ENCODE data around the gene STX10. TPM values are rescaled to one million over a fixed set of nuclear protein-coding genes. Genes with fewer than 3 reads are reported as not detected.
"Not testable (repeated sequence)": the region's sequence is repeated elsewhere in the genome, so short reads cannot be mapped to it uniquely, and the experiment has no call there.

STX10 gene
- total RNA-seq, 1 experiment from 2014 or later, result 19.3 TPM

- H3K36me3 ChIP-seq (ENCODE audit: control insufficient read depth, insufficient read depth, low read length); POLR2A ChIA-PET; H3K27me3 Mint-ChIP-seq (ENCODE audit: insufficient read depth, unreplicated experiment); H3K4me3 ChIP-seq (ENCODE audit: low read depth, low read length); CTCF ChIA-PET; H3K9me3 ChIP-seq; H3K27me3 ChIP-seq (replicated peaks; ENCODE audit: control insufficient read depth, insufficient read depth, low read length); H3K4me1 ChIP-seq; H3K4me1 Mint-ChIP-seq (ENCODE audit: low read depth, unreplicated experiment); DNase-seq; BruUV-seq (replicated peaks); H3K9me3 Mint-ChIP-seq (ENCODE audit: unreplicated experiment); intact Hi-C loops (cut with micrococcal nuclease; ENCODE audit: unreplicated experiment); H3K4me3 Mint-ChIP-seq (ENCODE audit: unreplicated experiment); H3K27ac Mint-ChIP-seq (ENCODE audit: unreplicated experiment); H3K36me3 Mint-ChIP-seq (ENCODE audit: insufficient read depth, unreplicated experiment): not testable (repeated sequence)
Observed at GRCh38 chr19:13184926-13185325, 34.8 kb upstream of the STX10 start.

GRCh38 chr19:13181747-13182388 lies 31.7 kb upstream of the STX10 start:
- intact Hi-C loops (cut with micrococcal nuclease; ENCODE audit: unreplicated experiment), result no loop called here
- no peak overlapping the region for H3K27ac Mint-ChIP-seq (ENCODE audit: unreplicated experiment)

GRCh38 chr19:13178291-13178690 lies 28.1 kb upstream of the STX10 start:
- H3K27ac Mint-ChIP-seq (ENCODE audit: unreplicated experiment); H3K4me1 Mint-ChIP-seq (ENCODE audit: low read depth, unreplicated experiment); H3K27me3 Mint-ChIP-seq (ENCODE audit: insufficient read depth, unreplicated experiment); H3K4me3 ChIP-seq (ENCODE audit: low read depth, low read length); DNase-seq; CTCF ChIA-PET; H3K9me3 ChIP-seq; POLR2A ChIA-PET; intact Hi-C loops (cut with micrococcal nuclease; ENCODE audit: unreplicated experiment); H3K27me3 ChIP-seq (replicated peaks; ENCODE audit: control insufficient read depth, insufficient read depth, low read length); H3K36me3 ChIP-seq (ENCODE audit: control insufficient read depth, insufficient read depth, low read length); BruUV-seq (replicated peaks); H3K4me1 ChIP-seq; H3K36me3 Mint-ChIP-seq (ENCODE audit: insufficient read depth, unreplicated experiment); H3K4me3 Mint-ChIP-seq (ENCODE audit: unreplicated experiment); H3K9me3 Mint-ChIP-seq (ENCODE audit: unreplicated experiment): not testable (repeated sequence)

More at GRCh38 chr19:13181747-13182388, 31.7 kb upstream of the STX10 start:
- no peak for TF ChIP-seq CTCF (IDR thresholded peaks at IDR 0.05; ENCODE audit: insufficient read depth in 1 of 2, low read depth in 1 of 2, low read length in 1 of 2, severe bottlenecking in 1 of 2, unreplicated experiment in 1 of 2)
- no peaks in the 10 kb centered on the region for H3K9me3 ChIP-seq
- Mint-ChIP-seq H3K9me3 (ENCODE audit: unreplicated experiment) (no peaks in the 10 kb centered on the region), H3K36me3 (ENCODE audit: insufficient read depth, unreplicated experiment) (no peaks in the 10 kb centered on the region), H3K27me3 (ENCODE audit: insufficient read depth, unreplicated experiment) (no peaks in the 10 kb centered on the region), H3K4me3 (ENCODE audit: unreplicated experiment) (no peak overlapping the region), H3K4me1 (ENCODE audit: low read depth, unreplicated experiment) (no peaks in the 10 kb centered on the region)
- no peaks in the 10 kb centered on the region for H3K36me3 ChIP-seq (ENCODE audit: control insufficient read depth, insufficient read depth, low read length)
- no peaks in the 10 kb centered on the region for H3K27me3 ChIP-seq (replicated peaks; ENCODE audit: control insufficient read depth, insufficient read depth, low read length)
- H3K4me3 ChIP-seq (ENCODE audit: low read depth, low read length), result no peak overlapping the region
- DNase-seq, result no peak
- BruUV-seq (replicated peaks), result no TSS peak
- CTCF ChIA-PET, result no interaction called here
- POLR2A ChIA-PET, result no interaction called here
- H3K4me1 ChIP-seq, result no peaks in the 10 kb centered on the region

- CTCF ChIA-PET, result interaction anchor here (0.6 kb wide), 1 partner anchor 126 kb away, joined by 3 read pairs; no protein-coding TSS in a partner anchor
- BruUV-seq (replicated peaks); POLR2A ChIA-PET: not testable (repeated sequence)
Observed at GRCh38 chr19:13177584-13177983, 27.4 kb upstream of the STX10 start.

More at GRCh38 chr19:13177584-13177983, 27.4 kb upstream of the STX10 start:
- H3K36me3 Mint-ChIP-seq (ENCODE audit: insufficient read depth, unreplicated experiment); intact Hi-C loops (cut with micrococcal nuclease; ENCODE audit: unreplicated experiment); H3K9me3 ChIP-seq; H3K4me3 Mint-ChIP-seq (ENCODE audit: unreplicated experiment); H3K4me3 ChIP-seq (ENCODE audit: low read depth, low read length); DNase-seq; H3K27me3 Mint-ChIP-seq (ENCODE audit: insufficient read depth, unreplicated experiment); H3K27me3 ChIP-seq (replicated peaks; ENCODE audit: control insufficient read depth, insufficient read depth, low read length); H3K9me3 Mint-ChIP-seq (ENCODE audit: unreplicated experiment); H3K4me1 Mint-ChIP-seq (ENCODE audit: low read depth, unreplicated experiment); H3K4me1 ChIP-seq; H3K27ac Mint-ChIP-seq (ENCODE audit: unreplicated experiment); H3K36me3 ChIP-seq (ENCODE audit: control insufficient read depth, insufficient read depth, low read length): not testable (repeated sequence)

Data from Caco-2 (cell line).